Thoracic aorta (tissue), 2 donors: ENCODE results near the gene LBHD2. TPM values are rescaled to one million over a fixed set of nuclear protein-coding genes. Genes with fewer than 3 reads are reported as not detected.

Experiments used
- ATAC-seq: fragments of 150-250 bp; one replicate; pipeline ENCODE4 v1.8.0; 2017; ENCODE audit warnings: low read depth; ENCODE audit not compliant: insufficient number of reproducible peaks, low FRiP score
- DNase-seq: peaks from one replicate; pipeline ENCODE4 v3.0.0-alpha.2; 2020; ENCODE audit warnings: low spot score
- H3K27ac ChIP-seq, 2 donors: fragments of 200-600 bp; sonication (generic); 1 replicate in 1 of 2; 2 replicates in 1 of 2; pipeline ENCODE4 v1.5.1; 2016; ENCODE audit warnings: mild to moderate bottlenecking in 2 of 2, moderate library complexity in 2 of 2
- H3K27me3 ChIP-seq: fragments of 200-600 bp; sonication (generic); replicated peaks from 2 replicates; pipeline ENCODE4 v1.6.0; 2016; ENCODE audit warnings: mild to moderate bottlenecking; ENCODE audit not compliant: insufficient read depth
- H3K36me3 ChIP-seq: fragments of 200-600 bp; sonication (generic); one replicate; pipeline ENCODE4 v1.5.1; 2016
- H3K4me1 ChIP-seq, 2 donors: fragments of 200-600 bp; sonication (generic); 1 replicate in 1 of 2; 2 replicates in 1 of 2; pipeline versions ENCODE4 v1.5.1 to v1.6.0; 2016; ENCODE audit warnings: low read depth in 2 of 2, mild to moderate bottlenecking in 1 of 2; ENCODE audit not compliant: control insufficient read depth in 1 of 2
- H3K4me3 ChIP-seq: fragments of 200-600 bp; sonication (generic); 2 replicates; pipeline ENCODE4 v1.5.1; 2016; ENCODE audit warnings: mild to moderate bottlenecking
- H3K9me3 ChIP-seq: fragments of 200-600 bp; sonication (generic); 2 replicates; pipeline ENCODE4 v1.5.1; 2016
- total RNA-seq, 2 donors: library from RNA; depleted of rRNA; stranded (reverse); fragments of >200 nt; gene quantifications; one replicate each; pipeline versions ENCODE4 v1.1.0 to v1.2.3, GENCODE V29; 2016
- TF ChIP-seq, protein P1 (sequence below): fragments of 200-600 bp; sonication (generic); IDR thresholded peaks from one replicate; pipeline ENCODE4 v1.5.1; 2019; ENCODE audit warnings: antibody characterized with exemption

LBHD2 gene
- total RNA-seq, 2 donors from 2014 or later: not detected

DNA sequence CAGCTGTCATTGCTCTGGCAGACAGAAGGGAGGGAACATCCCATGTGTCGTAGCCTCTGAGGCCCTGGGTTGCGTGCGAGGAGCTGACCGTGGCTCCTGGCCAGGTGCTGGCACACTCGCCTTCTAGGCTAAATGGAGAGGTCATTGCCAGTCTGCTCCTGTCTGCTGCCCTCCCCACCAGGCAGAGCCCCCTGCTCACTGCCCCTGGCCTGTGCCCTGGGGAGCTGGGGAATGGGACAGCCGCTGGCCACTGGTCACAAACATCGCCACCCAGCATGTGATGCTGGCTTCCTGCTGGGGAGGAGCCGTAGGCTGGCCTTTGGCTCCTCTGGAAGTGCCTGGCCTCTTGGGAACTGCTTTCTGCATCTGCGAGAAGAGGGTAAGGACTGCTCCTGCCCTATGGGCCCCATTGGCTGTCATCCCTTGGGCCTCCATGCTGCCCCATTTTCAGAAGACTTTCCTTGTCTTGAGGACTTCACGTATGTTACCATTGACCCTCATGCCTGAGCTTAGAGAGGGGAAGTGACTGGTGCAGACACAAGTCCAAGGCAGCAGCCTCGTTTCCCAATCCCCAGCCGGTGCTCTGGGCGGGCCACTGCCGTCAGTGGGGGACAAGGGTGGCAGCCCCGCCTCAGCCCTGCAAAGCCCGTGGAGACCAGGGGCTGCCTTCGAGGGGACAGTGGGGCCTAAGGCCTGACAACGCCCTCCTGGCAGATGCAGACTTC is 37.3 kb downstream of the LBHD2 start:
- H3K27me3 ChIP-seq: no peaks in the 10 kb centered on the region
- H3K27ac ChIP-seq: peak overlapping the region; percentile 10 to 71
- no peaks in the 10 kb centered on the region for H3K36me3 ChIP-seq
- TF ChIP-seq, protein P1, sequence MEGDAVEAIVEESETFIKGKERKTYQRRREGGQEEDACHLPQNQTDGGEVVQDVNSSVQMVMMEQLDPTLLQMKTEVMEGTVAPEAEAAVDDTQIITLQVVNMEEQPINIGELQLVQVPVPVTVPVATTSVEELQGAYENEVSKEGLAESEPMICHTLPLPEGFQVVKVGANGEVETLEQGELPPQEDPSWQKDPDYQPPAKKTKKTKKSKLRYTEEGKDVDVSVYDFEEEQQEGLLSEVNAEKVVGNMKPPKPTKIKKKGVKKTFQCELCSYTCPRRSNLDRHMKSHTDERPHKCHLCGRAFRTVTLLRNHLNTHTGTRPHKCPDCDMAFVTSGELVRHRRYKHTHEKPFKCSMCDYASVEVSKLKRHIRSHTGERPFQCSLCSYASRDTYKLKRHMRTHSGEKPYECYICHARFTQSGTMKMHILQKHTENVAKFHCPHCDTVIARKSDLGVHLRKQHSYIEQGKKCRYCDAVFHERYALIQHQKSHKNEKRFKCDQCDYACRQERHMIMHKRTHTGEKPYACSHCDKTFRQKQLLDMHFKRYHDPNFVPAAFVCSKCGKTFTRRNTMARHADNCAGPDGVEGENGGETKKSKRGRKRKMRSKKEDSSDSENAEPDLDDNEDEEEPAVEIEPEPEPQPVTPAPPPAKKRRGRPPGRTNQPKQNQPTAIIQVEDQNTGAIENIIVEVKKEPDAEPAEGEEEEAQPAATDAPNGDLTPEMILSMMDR: no peak
- ATAC-seq: no peak
- H3K4me3 ChIP-seq: peak overlapping the region; percentile 83
- H3K9me3 ChIP-seq: no peaks in the 10 kb centered on the region
- peaks cover 12 to 48% of the 10 kb centered on the region in 2 donors for H3K4me1 ChIP-seq
- DNase-seq: no peak

GRCh38 chr14:103121846-103122584 is 38.0 kb downstream of the LBHD2 start:
- TF ChIP-seq, protein P1: no peak
- Histone ChIP-seq H3K4me3 (peak overlapping the region; percentile 83), H3K27me3 (no peaks in the 10 kb centered on the region), H3K27ac (peak overlapping the region; percentile 50 to 71), H3K4me1 (peaks cover 12 to 54% of the 10 kb centered on the region in 2 donors), H3K36me3 (no peaks in the 10 kb centered on the region), H3K9me3 (no peaks in the 10 kb centered on the region)
- ATAC-seq: no peak
- DNase-seq: no peak

- Histone ChIP-seq H3K9me3 (no peaks in the 10 kb centered on the region), H3K4me1 (peaks cover 12 to 57% of the 10 kb centered on the region in 2 donors), H3K4me3 (peak overlapping the region; percentile 83), H3K27me3 (no peaks in the 10 kb centered on the region), H3K36me3 (no peaks in the 10 kb centered on the region), H3K27ac (peak overlapping the region; percentile 50 to 71)
- DNase-seq (no peak), ATAC-seq (no peak)
- TF ChIP-seq, protein P1: no peak
Observed at GRCh38 chr14:103122585-103122946, 38.6 kb downstream of the LBHD2 start.

- Histone ChIP-seq H3K27me3 (no peaks in the 10 kb centered on the region), H3K27ac (peak within 1 kb of the TSS; percentile 50 to 71), H3K9me3 (no peaks in the 10 kb centered on the region), H3K4me1 (peaks cover 12 to 60% of the 10 kb centered on the region in 2 donors), H3K36me3 (no peaks in the 10 kb centered on the region), H3K4me3 (peak within 1 kb of the TSS; percentile 83)
- DNase-seq (no peak), ATAC-seq (no peak)
- TF ChIP-seq, protein P1: no peak
Observed at GRCh38 chr14:103122947-103123633, 39.1 kb downstream of the LBHD2 start, which contains the start of gene TNFAIP2. Gene TNFAIP2 (plus strand): TSS chr14:103123461. CDS start chr14:103126458, 2,997 bp downstream.
